Common myeloid progenitor, CD34-positive (primary cell): Measurements from ENCODE around the gene FAM222A.

Experiments
- CTCF ChIA-PET: fragments of 350-600 bp; sonication (Branson Sonifier 250); formaldehyde crosslinking; loops from one replicate; lab custom pipeline; 2021; ENCODE audit warnings: antibody characterized with exemption; lab: Charles Lee
- POLR2A ChIA-PET: fragments of 350-600 bp; sonication (Branson Sonifier 250); formaldehyde crosslinking; loops from one replicate; lab custom pipeline; 2021; ENCODE audit warnings: antibody characterized with exemption; lab: Charles Lee
- DNase-seq, 3 donors: peaks; one replicate each; pipeline versions ENCODE4 v3.0.0 to v3.0.0-alpha.2; 2013
- H3K27ac ChIP-seq, 2 experiments: 1 replicate in 1 of 2; 2 replicates in 1 of 2; pipeline ENCODE4 v1.7.0; 2013; ENCODE audit warnings: inconsistent platforms in 2 of 2, low read length in 2 of 2, mild to moderate bottlenecking in 2 of 2, low read depth in 1 of 2, moderate library complexity in 1 of 2; ENCODE audit not compliant: severe bottlenecking in 2 of 2, insufficient read depth in 1 of 2, poor library complexity in 1 of 2
- H3K27me3 ChIP-seq, 5 experiments: replicated peaks in 2 of 5; 1 replicate in 3 of 5; 2 replicates in 2 of 5; pipeline versions ENCODE4 v1.6.1 to v1.7.0; 2013; ENCODE audit warnings: low read length in 4 of 5, mild to moderate bottlenecking in 2 of 5, moderate library complexity in 2 of 5, inconsistent platforms in 1 of 5; ENCODE audit not compliant: insufficient read depth in 5 of 5, control insufficient read depth in 4 of 5
- H3K36me3 ChIP-seq, 4 experiments: 1 replicate in 2 of 4; 2 replicates in 2 of 4; pipeline versions ENCODE4 v1.6.1 to v1.7.0; 2013; ENCODE audit warnings: low read length in 3 of 4, control low read depth in 1 of 4, mild to moderate bottlenecking in 1 of 4; ENCODE audit not compliant: control insufficient read depth in 4 of 4, insufficient read depth in 4 of 4
- H3K4me1 ChIP-seq, 4 experiments: 1 replicate in 3 of 4; 2 replicates in 1 of 4; pipeline versions ENCODE4 v1.6.1 to v1.7.1; 2013; ENCODE audit warnings: low read length in 3 of 4, mild to moderate bottlenecking in 3 of 4, control low read depth in 1 of 4, inconsistent platforms in 1 of 4, moderate library complexity in 1 of 4; ENCODE audit not compliant: control insufficient read depth in 4 of 4, insufficient read depth in 4 of 4; ENCODE audit errors: control extremely low read depth in 1 of 4
- H3K4me3 ChIP-seq, 7 experiments: 1 replicate in 4 of 7; 2 replicates in 3 of 7; pipeline versions ENCODE4 v1.5.1 to v1.7.0; 2013; ENCODE audit warnings: mild to moderate bottlenecking in 7 of 7, low read length in 6 of 7, moderate library complexity in 6 of 7, inconsistent platforms in 2 of 7, low read depth in 2 of 7, control low read depth in 1 of 7; ENCODE audit not compliant: insufficient read depth in 4 of 7, control insufficient read depth in 1 of 7; ENCODE audit errors: extremely low read depth in 1 of 7
- H3K9me3 ChIP-seq, 5 experiments: 1 replicate in 4 of 5; 2 replicates in 1 of 5; pipeline versions ENCODE4 v1.6.1 to v1.7.1; 2013; ENCODE audit warnings: low read length in 4 of 5, mild to moderate bottlenecking in 2 of 5, inconsistent platforms in 1 of 5, low read depth in 1 of 5, moderate library complexity in 1 of 5; ENCODE audit not compliant: control insufficient read depth in 4 of 5, insufficient read depth in 2 of 5; ENCODE audit errors: control extremely low read depth in 1 of 5
- WGBS: methylation state at CpG from one replicate; pipeline ENCODE4 v1.1.5; 2013; ENCODE audit not compliant: insufficient coverage; 5-methylcytosine and 5-hydroxymethylcytosine counted together

FAM222A gene

DNA sequence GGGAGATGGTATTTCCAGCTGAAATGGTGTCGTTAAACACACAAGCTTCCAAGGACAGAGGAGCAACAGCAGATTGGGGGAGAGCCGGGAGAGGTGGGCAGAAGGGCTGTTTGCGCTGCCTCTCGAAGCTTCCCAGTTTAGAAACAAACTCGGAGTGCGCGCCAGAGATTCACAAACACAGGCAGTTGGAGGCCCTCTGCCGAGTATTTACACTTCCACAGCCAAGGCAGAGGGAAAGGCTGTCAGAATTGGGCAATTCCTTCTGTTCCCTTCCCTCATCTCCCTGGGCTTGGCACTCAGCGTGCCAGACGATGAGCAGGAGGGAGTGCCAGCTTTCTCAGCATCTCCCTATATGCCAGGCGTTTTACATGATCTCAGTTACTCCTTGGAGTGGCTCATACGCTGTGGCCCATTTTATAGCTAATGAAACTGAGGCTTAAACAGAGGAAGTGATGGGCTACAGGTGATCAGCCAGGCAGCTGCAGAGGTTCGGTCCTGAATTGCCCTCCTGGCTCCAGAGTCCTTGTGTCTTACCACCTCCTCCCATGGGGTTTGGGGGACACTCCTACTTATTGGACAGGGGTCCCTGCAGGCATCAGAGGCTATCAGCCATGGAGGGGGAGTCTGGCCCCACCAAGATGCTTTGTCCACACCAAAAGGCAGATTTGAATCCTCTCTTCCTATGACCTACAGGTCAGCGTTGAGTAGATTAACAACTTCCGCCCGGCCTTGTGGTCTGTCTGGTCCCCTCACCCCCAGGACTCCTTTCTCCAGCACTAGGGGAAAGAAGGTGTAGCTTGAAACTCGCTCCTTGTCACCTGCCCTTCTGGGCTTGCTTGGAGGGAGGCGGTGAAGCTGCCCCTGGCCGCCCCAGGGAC, 3.1 kb downstream of the FAM222A start:
- H3K36me3 ChIP-seq = no peaks in the 10 kb centered on the region
- 89% methylated on average over 18 of the region's 19 CpGs for WGBS
- H3K4me3 ChIP-seq = no peak overlapping the region
- ChIA-PET POLR2A (no interaction called here), CTCF (interaction anchor here (1.0 kb wide), 1 partner anchor 28 kb away, joined by 3 read pairs; no protein-coding TSS in a partner anchor)
- H3K4me1 ChIP-seq = peaks cover 0 to 9% (median 7%) of the 10 kb centered on the region in 4 experiments
- no peaks in the 10 kb centered on the region for H3K9me3 ChIP-seq
- peaks cover 0 to 68% (median 31%) of the 10 kb centered on the region in 5 experiments for H3K27me3 ChIP-seq
- no peak overlapping the region for H3K27ac ChIP-seq
- DNase-seq = no peak

DNA sequence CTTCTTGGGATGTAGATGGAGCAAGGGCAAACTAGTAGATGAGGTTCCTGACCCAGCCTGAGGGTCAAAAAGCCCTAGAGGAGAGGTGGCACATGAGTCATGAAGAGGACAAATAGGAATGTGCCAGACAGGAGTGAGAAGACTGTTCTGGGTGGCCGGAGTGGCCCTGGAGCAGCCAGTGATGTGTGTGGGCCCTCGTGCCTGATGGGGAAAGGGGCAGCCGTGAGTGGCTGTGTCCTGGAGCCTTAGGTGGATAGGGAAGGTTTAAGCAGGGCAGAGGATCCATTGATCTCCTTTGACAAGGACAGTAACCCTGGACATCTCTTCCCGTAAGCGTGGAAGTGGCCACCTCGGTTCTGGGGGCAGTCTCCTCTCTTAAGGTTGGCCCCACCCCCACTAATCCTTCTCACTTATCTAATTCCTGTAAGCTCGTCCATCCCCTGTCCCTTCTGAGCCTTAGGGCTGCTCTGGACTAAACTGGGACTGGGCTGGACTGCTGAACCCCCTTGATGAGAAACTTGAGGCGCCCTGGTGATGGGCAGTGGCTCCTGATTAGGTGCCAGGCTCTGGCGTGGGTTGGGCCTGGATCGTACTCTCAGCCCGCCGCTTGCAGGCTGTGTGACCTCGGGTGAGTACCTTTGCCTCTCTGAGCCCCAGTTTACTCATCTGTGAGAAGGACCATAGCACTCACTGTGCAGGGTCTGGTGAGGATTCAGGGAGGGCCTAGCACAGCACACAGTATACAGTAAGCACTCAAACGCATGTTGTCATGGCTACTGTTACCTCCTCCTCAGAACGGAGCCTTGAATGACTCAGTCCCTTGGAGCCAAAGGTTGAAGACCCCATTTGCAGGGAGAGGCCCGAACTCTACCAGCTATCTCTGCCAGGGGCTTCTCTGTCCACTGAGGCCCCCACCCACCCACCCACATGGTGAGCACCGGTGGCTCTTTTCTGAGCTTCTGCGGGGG, 4.0 kb downstream of the FAM222A start:
- peaks cover 0 to 59% (median 22%) of the 10 kb centered on the region in 5 experiments for H3K27me3 ChIP-seq
- H3K36me3 ChIP-seq = no peaks in the 10 kb centered on the region
- ChIA-PET POLR2A (no interaction called here), CTCF (interaction anchor here (0.5 to 1.0 kb wide), 3 partner anchors 12 to 131 kb away, joined by 3 read pairs; no protein-coding TSS in a partner anchor)
- H3K4me3 ChIP-seq = no peak overlapping the region
- H3K27ac ChIP-seq = no peak overlapping the region
- peaks cover 0 to 9% (median 7%) of the 10 kb centered on the region in 4 experiments for H3K4me1 ChIP-seq
- DNase-seq = no peak
- 83% methylated on average over 16 of the region's 18 CpGs for WGBS
- H3K9me3 ChIP-seq = no peaks in the 10 kb centered on the region

DNA sequence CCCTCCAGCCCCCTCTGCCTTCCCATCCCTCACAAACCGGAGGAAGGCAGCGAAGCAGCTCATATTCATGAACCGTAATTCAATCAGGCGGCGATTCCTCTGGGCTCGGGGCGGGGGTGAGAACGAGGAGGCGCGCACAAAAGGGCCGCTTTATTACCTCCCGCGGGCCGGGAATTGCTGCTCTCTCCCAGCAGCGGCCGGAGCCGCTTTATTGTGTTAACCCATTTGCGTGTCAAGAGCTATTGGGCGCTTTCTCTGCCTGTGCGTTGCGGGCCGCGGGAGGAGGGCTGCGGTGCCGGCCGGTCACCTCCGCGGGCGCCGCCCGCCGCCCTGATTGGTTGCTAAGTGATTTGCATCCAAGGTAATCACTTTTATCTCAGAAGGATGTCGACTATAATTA, 4.8 kb downstream of the FAM222A start:
- H3K9me3 ChIP-seq = no peaks in the 10 kb centered on the region
- H3K27ac ChIP-seq = no peak overlapping the region
- no peak for DNase-seq
- H3K36me3 ChIP-seq = no peaks in the 10 kb centered on the region
- H3K4me1 ChIP-seq = peaks cover 0 to 9% (median 7%) of the 10 kb centered on the region in 4 experiments
- H3K4me3 ChIP-seq = no peak overlapping the region
- WGBS = 5% methylated on average over 22 of the region's 33 CpGs
- peaks cover 0 to 55% (median 22%) of the 10 kb centered on the region in 5 experiments for H3K27me3 ChIP-seq
- CTCF ChIA-PET = interaction anchor here (0.5 to 0.6 kb wide), 2 partner anchors 13 to 130 kb away, joined by 3 read pairs; no protein-coding TSS in a partner anchor
- POLR2A ChIA-PET = no interaction called here

DNA sequence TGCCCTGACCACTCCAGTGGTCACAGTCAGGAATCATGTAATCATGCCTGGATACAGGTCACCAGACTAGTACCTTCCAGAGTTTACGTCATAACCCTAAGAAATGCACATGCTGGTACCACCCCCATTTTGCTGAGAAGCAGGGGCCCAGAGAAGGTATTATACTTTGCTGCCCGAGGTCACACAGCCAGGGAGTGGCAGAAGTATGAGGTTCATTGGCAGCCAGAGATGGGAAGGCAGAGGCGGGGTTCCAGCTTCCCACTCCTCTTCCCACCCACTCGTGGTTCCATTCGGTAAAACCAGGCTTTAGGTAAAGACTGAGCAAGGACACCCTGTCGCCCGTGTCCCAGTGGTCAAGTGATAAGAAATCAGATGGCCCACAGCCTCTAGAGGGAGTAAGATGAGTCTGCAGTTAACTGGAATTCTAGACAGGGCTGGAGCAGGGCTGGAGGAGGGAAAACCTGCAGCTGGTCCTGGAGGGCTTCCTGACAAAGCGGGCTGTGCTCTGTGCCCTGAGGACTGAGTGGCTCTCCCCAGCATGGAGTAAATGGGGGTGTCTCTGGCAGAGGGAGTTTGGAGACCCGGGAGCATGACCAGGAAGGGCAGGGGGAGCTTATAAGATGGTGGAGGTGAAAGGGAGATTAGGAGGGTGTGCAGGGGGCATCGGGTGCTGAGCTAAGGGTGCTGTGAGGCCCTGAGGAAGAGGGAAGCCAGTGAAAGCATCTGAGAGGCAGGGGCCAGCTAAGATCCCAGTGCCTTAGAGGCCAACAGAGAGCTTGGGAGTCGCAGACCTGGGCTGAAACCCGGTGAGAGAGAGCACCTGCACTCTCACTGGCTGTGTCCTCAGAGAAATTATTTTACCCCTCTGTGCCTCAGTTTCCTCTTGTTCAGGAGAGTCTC, 5.7 kb downstream of the FAM222A start:
- 74% methylated on average over 11 of the region's 12 CpGs for WGBS
- H3K4me1 ChIP-seq = peaks cover 0 to 9% (median 7%) of the 10 kb centered on the region in 4 experiments
- H3K27me3 ChIP-seq = peaks cover 0 to 55% (median 22%) of the 10 kb centered on the region in 5 experiments
- H3K27ac ChIP-seq = no peak overlapping the region
- DNase-seq = no peak
- ChIA-PET POLR2A (interaction anchor here (0.6 kb wide), 1 partner anchor 96 kb away, joined by 5 read pairs; no protein-coding TSS in a partner anchor), CTCF (no interaction called here)
- H3K4me3 ChIP-seq = no peak overlapping the region
- H3K36me3 ChIP-seq = no peaks in the 10 kb centered on the region
- no peaks in the 10 kb centered on the region for H3K9me3 ChIP-seq

DNA sequence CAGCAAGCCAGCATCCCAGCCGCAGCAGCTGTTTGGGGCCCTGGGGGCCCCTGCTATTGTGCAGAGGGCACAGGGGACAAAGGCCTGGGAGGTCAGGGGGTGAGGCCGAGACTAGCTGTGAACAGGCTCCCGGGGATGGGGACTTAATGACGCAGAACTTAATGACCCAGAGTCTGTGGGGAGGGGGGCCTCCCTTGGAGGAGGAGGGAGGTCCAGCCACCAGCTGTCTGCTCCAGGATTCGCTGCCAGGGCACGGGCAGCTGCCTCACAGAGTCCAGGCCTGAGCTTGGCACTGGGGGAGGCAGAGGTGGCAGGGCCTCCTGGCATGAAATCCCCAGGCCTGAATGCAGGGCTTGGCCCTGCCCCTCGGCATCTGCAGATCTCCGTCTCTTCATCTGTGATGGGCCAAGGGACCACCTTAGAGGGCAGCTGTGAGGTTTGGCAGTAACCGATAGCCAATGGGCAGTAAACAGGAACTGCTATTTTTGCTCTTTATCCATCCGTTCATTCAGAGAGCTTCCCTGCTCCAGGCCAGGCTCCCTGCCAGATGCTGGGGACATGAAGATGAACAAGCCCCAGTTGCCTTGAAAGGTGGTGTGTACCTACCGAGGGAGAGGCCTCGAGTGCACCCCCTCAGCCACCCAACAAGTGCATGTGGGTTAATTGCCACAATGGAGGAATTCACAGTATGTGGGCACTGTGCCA, 6.7 kb downstream of the FAM222A start:
- no peaks in the 10 kb centered on the region for H3K9me3 ChIP-seq
- H3K27me3 ChIP-seq = peaks cover 0 to 47% (median 22%) of the 10 kb centered on the region in 5 experiments
- WGBS = 88% methylated on average over 10 of the region's 12 CpGs

DNA sequence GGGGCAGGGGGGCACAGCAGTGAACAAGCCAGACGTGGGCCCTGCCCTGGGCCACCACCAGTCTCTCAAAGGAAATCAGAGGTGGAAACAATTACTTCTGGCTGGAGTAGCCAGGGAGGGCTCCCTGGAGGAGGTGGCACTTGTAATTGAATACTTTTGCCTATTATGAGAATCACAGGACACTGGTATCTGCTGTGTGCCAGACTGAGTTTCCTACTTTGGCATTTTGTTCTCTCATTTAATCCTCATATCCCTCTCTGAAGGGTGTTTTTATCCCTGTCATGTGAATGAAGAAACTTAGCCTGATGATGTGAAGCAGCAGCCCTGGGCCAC, 7.2 kb downstream of the FAM222A start:
- POLR2A ChIA-PET = no interaction called here
- DNase-seq = no peak
- no peaks in the 10 kb centered on the region for H3K9me3 ChIP-seq

More for the DNA sequence above, 6.7 kb downstream of the FAM222A start:
- DNase-seq = no peak
- POLR2A ChIA-PET = interaction anchor here (0.6 kb wide), 1 partner anchor 97 kb away, joined by 5 read pairs; no protein-coding TSS in a partner anchor
- CTCF ChIA-PET = no interaction called here
- Histone ChIP-seq H3K4me1 (peaks cover 0 to 2% (median 0%) of the 10 kb centered on the region in 4 experiments), H3K36me3 (no peaks in the 10 kb centered on the region), H3K27ac (no peak overlapping the region), H3K4me3 (no peak overlapping the region)

More for the DNA sequence above, 7.2 kb downstream of the FAM222A start:
- CTCF ChIA-PET = interaction anchor here (0.9 to 1.6 kb wide), 2 partner anchors 42 to 123 kb away, joined by 3 read pairs; no protein-coding TSS in a partner anchor
- Histone ChIP-seq H3K27ac (no peak overlapping the region), H3K4me3 (no peak overlapping the region), H3K36me3 (no peaks in the 10 kb centered on the region), H3K27me3 (peaks cover 0 to 41% (median 22%) of the 10 kb centered on the region in 5 experiments), H3K4me1 (peaks cover 0 to 2% (median 0%) of the 10 kb centered on the region in 4 experiments)
- WGBS = 70% methylated on average over 1 of the region's 1 CpG
